IgD-negative memory B cell (primary cell): Measurements from ENCODE around the gene ALDH7A1. TPM values are rescaled to one million over a fixed set of nuclear protein-coding genes. Genes with fewer than 3 reads are reported as not detected.

Source experiments
- H3K27ac Mint-ChIP-seq, 3 donors: one replicate each; pipeline ENCODE4 v1.8.0; 2020 to 2022; ENCODE audit warnings: mild to moderate bottlenecking in 3 of 3, mixed read lengths in 3 of 3, moderate library complexity in 1 of 3
- H3K27me3 Mint-ChIP-seq: one replicate; pipeline ENCODE4 v1.8.0; 2021; ENCODE audit warnings: mixed read lengths
- H3K36me3 Mint-ChIP-seq: one replicate; pipeline ENCODE4 v1.8.0; 2020; ENCODE audit warnings: mild to moderate bottlenecking, mixed read lengths
- H3K4me1 Mint-ChIP-seq, 3 donors: one replicate each; pipeline ENCODE4 v1.8.0; 2020 to 2022; ENCODE audit warnings: mixed read lengths in 3 of 3, mild to moderate bottlenecking in 1 of 3
- H3K4me3 Mint-ChIP-seq, 4 donors: one replicate each; pipeline ENCODE4 v1.8.0; 2020 to 2022; ENCODE audit warnings: mild to moderate bottlenecking in 4 of 4, mixed read lengths in 4 of 4, moderate library complexity in 3 of 4
- H3K9me3 Mint-ChIP-seq, 3 donors: one replicate each; pipeline ENCODE4 v1.8.0; 2020 to 2021; ENCODE audit warnings: mixed read lengths in 3 of 3, mild to moderate bottlenecking in 1 of 3
- polyA plus RNA-seq: library from polyadenylated mRNA; unstranded; fragments of 300-500 nt; fragmentation: Illumina TruSeq; gene quantifications from one replicate; pipeline ENCODE4 v1.2.3, GENCODE V29; 2021

Gene ALDH7A1
- polyA plus RNA-seq, 1 donor from 2014 or later: 5.6 TPM

GRCh38 chr5:126513703-126514102, 81.3 kb downstream of the ALDH7A1 start:
- H3K4me3 Mint-ChIP-seq: no peak overlapping the region
- no peak overlapping the region for H3K27ac Mint-ChIP-seq
- peaks cover 3 to 5% (median 4%) of the 10 kb centered on the region in 3 donors for H3K4me1 Mint-ChIP-seq
- no peaks in the 10 kb centered on the region for H3K36me3 Mint-ChIP-seq
- H3K27me3 Mint-ChIP-seq: peaks cover 5% of the 10 kb centered on the region
- H3K9me3 Mint-ChIP-seq: no peaks in the 10 kb centered on the region

DNA sequence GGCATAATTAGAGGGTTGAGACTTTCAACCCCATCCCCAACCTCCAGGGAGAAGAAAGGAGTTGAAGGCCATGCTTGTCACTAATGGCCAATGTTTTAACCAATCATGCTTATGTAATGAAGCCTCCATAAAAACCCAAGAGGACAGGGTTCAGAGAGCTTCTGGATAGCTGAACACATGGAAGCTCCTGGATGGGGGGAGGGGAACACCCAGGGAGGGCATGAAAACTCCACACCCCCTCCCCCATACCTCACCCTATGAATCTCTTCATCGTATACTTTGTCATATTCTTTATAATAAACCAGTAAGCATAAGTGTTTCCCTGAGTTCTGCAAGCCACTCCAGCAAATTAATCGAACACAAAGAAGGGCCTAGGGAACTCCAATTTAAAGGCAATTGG, 81.7 kb downstream of the ALDH7A1 start:
- Mint-ChIP-seq H3K4me3 (no peak overlapping the region), H3K9me3 (no peaks in the 10 kb centered on the region), H3K27me3 (peaks cover 5% of the 10 kb centered on the region), H3K4me1 (peaks cover 4 to 7% (median 5%) of the 10 kb centered on the region in 3 donors), H3K36me3 (no peaks in the 10 kb centered on the region), H3K27ac (no peak overlapping the region)

DNA sequence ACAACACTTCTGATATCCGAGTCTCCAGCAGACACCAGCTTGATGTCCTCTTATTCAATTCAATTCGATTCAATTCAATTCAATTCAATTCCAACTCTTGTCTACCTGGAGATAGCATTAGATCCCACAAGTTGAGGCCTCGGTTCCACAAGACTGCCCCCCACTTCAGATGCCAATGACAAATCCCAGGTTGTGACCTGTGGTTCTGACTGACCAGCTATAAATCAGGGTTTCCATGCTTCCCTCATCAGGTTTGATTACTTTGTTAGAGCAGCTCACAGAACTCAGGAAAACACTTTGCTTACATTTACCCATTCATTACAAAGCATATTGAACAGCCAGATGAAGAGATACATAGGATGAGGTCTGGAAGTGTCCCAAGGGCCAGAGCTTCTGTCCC, 82.6 kb downstream of the ALDH7A1 start:
- no peaks in the 10 kb centered on the region for H3K36me3 Mint-ChIP-seq
- peaks cover 4 to 7% (median 5%) of the 10 kb centered on the region in 3 donors for H3K4me1 Mint-ChIP-seq
- H3K9me3 Mint-ChIP-seq: no peaks in the 10 kb centered on the region
- H3K4me3 Mint-ChIP-seq: no peak overlapping the region
- H3K27me3 Mint-ChIP-seq: peaks cover 5% of the 10 kb centered on the region
- no peak overlapping the region for H3K27ac Mint-ChIP-seq

DNA sequence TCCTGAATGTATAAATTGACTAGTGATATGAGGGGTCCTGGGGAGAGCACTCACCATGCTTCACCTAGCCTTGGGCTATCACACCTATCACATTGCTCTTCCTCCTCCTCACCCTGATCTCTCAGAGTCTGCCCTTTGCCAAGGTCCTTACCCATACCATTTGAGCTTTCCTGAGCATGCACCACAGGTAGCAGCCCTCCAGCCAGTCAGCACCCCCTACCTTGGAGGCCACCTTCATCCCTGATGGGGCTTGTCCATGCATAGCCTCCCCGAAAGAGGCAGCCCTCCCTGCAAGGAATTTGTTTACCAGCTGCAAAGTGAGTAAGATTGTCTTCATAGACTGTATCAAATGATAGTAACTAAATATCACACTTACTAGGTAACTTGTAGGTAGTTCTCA, 83.1 kb downstream of the ALDH7A1 start:
- Mint-ChIP-seq H3K4me3 (no peak overlapping the region), H3K4me1 (peaks cover 4 to 7% (median 5%) of the 10 kb centered on the region in 3 donors), H3K9me3 (no peaks in the 10 kb centered on the region)

GRCh38 chr5:126509339-126509738, 85.7 kb downstream of the ALDH7A1 start:
- H3K27ac Mint-ChIP-seq: peak overlapping the region in 1 of 3 donors; percentile 84
- no peak overlapping the region for H3K4me3 Mint-ChIP-seq
- H3K9me3 Mint-ChIP-seq: no peaks in the 10 kb centered on the region
- H3K36me3 Mint-ChIP-seq: no peaks in the 10 kb centered on the region
- peaks cover 4 to 7% (median 5%) of the 10 kb centered on the region in 3 donors for H3K4me1 Mint-ChIP-seq
- peaks cover 3% of the 10 kb centered on the region for H3K27me3 Mint-ChIP-seq

More for the DNA sequence above, 83.1 kb downstream of the ALDH7A1 start:
- Mint-ChIP-seq H3K27ac (no peak overlapping the region), H3K27me3 (peaks cover 5% of the 10 kb centered on the region), H3K36me3 (no peaks in the 10 kb centered on the region)

DNA sequence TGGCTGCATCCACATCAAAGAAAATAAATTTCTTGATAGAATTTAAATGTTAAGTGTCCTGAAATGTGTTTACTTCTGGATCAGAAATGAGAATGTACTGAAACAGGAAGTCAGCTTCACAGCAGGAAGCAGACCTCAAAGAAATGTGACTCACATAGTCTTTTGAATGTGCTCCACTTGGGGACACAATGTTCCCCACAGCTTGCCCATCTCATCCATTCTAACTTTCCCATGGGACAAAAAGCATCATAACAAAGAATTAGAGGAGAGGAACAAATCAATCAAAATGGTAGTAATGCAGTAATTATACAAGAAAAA, 86.1 kb downstream of the ALDH7A1 start:
- peaks cover 4 to 7% (median 5%) of the 10 kb centered on the region in 3 donors for H3K4me1 Mint-ChIP-seq
- peak overlapping the region in 1 of 3 donors; percentile 84 for H3K27ac Mint-ChIP-seq
- peaks cover 2% of the 10 kb centered on the region for H3K27me3 Mint-ChIP-seq
- peak overlapping the region in 1 of 4 donors; percentile 18 for H3K4me3 Mint-ChIP-seq
- H3K36me3 Mint-ChIP-seq: no peaks in the 10 kb centered on the region
- H3K9me3 Mint-ChIP-seq: no peaks in the 10 kb centered on the region

DNA sequence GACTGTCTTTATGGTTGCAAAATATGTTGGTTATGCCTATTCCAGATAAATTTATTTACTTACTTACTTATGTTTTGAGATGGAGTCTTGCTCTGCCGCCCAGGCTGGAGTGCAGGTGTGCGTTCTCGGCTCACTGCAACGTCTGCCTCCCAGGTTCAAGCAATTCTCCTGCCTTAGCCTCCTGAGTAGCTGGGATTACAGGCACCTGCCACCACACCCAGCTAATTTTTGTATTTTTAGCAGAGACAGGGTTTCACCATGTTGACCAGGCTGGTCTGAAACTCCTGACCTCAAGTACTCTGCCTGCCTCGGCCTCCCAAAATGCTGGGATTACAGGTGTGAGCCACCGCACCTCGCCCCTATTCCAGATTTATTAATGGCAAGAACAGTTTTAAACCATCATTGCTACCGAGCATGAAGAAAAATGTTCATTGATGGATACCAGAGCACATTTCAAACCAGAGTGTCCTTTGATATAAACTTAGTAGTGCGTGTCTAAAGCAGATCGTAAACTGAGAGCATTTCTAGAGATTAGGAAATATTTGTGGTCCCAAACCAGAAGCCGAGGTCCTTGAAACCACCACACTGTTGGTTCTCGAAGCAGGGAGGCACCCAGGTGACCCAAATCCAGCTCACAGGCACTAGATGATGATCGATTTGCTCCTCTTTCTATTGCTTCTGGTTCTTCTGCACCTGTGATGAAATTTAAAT, 86.6 kb downstream of the ALDH7A1 start:
- Mint-ChIP-seq H3K36me3 (no peaks in the 10 kb centered on the region), H3K4me1 (peaks cover 4 to 7% (median 5%) of the 10 kb centered on the region in 3 donors), H3K27ac (peak overlapping the region in 1 of 3 donors; percentile 84), H3K27me3 (peaks cover 2% of the 10 kb centered on the region), H3K9me3 (no peaks in the 10 kb centered on the region), H3K4me3 (no peak overlapping the region)

GRCh38 chr5:126506079-126506478, 88.9 kb downstream of the ALDH7A1 start:
- Mint-ChIP-seq H3K4me1 (peaks cover 4 to 7% (median 7%) of the 10 kb centered on the region in 3 donors), H3K9me3 (no peaks in the 10 kb centered on the region)

DNA sequence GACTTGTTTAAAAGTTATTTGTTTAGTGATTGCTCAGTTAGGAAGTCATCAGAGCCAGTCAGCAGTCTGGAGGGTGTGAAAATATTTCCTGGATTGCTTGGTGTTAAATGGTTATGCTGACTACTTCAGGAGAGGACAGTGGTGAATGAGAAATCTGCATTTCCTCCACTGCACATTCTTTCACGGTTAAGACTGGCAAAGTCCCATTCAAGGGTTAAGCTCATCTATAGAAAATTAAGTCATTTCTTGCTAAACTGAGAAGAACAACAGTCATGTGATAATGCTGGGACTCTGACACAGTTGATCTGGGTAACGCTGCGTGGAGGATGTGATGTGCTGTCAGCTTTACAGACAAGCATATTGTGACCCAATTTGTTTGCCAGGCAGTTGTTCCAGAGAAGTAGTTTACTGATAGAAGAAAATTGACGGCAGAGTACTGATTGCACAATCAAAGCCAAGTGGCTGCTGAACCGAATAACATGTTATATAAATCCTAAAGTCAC, 91.4 kb downstream of the ALDH7A1 start:
- Mint-ChIP-seq H3K27me3 (no peaks in the 10 kb centered on the region), H3K27ac (no peak overlapping the region), H3K4me1 (peaks cover 0 to 7% (median 5%) of the 10 kb centered on the region in 3 donors), H3K4me3 (no peak overlapping the region), H3K9me3 (no peaks in the 10 kb centered on the region), H3K36me3 (no peaks in the 10 kb centered on the region)

More at GRCh38 chr5:126506079-126506478, 88.9 kb downstream of the ALDH7A1 start:
- Mint-ChIP-seq H3K4me3 (no peak overlapping the region), H3K36me3 (no peaks in the 10 kb centered on the region), H3K27me3 (no peaks in the 10 kb centered on the region), H3K27ac (no peak overlapping the region)

DNA sequence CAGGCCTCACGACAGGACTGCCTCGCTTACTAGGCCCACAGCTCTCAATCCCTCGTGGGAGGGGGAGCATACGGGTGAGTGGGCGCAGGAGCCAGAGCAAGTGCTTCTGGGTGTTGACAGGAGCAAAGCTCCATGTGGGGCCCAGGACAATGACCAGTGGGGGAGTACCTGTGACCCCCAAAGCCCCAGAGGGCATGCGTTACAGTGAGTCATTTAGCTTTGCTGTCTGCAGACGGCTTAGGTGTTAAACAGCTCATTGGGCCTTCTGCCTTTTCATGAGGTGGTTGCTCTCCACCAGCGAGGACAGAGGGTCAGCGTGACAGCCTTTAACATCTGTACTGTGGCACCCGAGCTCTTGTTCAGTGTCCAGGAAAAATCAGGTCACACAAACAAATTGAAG, 93.6 kb downstream of the ALDH7A1 start:
- Mint-ChIP-seq H3K9me3 (no peaks in the 10 kb centered on the region), H3K27ac (no peak overlapping the region), H3K27me3 (no peaks in the 10 kb centered on the region), H3K36me3 (no peaks in the 10 kb centered on the region), H3K4me1 (peaks cover 0 to 7% (median 4%) of the 10 kb centered on the region in 3 donors), H3K4me3 (no peak overlapping the region)

- Mint-ChIP-seq H3K27me3 (no peaks in the 10 kb centered on the region), H3K9me3 (no peaks in the 10 kb centered on the region), H3K4me3 (no peak overlapping the region), H3K27ac (no peak overlapping the region), H3K36me3 (no peaks in the 10 kb centered on the region), H3K4me1 (peaks cover 0 to 7% (median 4%) of the 10 kb centered on the region in 3 donors)
These were observed 95.1 kb downstream of the ALDH7A1 start for GRCh38 chr5:126499853-126500342.

GRCh38 chr5:126499278-126499677, 95.7 kb downstream of the ALDH7A1 start:
- no peak overlapping the region for H3K4me3 Mint-ChIP-seq
- no peak overlapping the region for H3K27ac Mint-ChIP-seq
- H3K27me3 Mint-ChIP-seq: no peaks in the 10 kb centered on the region
- peaks cover 0 to 7% (median 4%) of the 10 kb centered on the region in 3 donors for H3K4me1 Mint-ChIP-seq
- H3K36me3 Mint-ChIP-seq: no peaks in the 10 kb centered on the region
- no peaks in the 10 kb centered on the region for H3K9me3 Mint-ChIP-seq

GRCh38 chr5:126497506-126497905, 97.5 kb downstream of the ALDH7A1 start:
- Mint-ChIP-seq H3K4me3 (peak overlapping the region in 1 of 4 donors; percentile 48), H3K27ac (peak overlapping the region in 1 of 3 donors; percentile 14), H3K4me1 (peaks cover 0 to 7% (median 4%) of the 10 kb centered on the region in 3 donors), H3K27me3 (no peaks in the 10 kb centered on the region), H3K36me3 (no peaks in the 10 kb centered on the region), H3K9me3 (no peaks in the 10 kb centered on the region)

DNA sequence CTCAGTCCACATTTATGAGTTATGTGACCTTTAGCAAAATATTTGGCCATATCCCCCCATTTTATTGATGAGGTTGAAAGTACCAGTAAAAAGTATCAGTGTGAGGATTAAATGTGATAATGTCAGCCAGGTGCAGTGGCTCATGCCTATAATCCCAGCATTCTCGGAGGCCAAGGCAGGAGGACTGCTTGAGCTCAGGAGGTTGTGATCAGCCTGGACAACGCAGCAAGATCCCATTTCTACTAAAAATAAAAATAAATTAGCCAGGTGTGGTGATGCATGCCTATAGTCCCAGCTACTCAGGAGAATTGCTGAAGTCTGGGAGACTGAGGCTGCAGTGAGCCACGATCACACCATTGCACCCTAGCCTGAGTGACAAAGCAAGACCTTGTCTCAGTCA, 100.6 kb downstream of the ALDH7A1 start:
- Mint-ChIP-seq H3K4me1 (peaks cover 0 to 2% (median 0%) of the 10 kb centered on the region in 3 donors), H3K36me3 (peaks cover 4% of the 10 kb centered on the region), H3K27ac (no peak overlapping the region)

DNA sequence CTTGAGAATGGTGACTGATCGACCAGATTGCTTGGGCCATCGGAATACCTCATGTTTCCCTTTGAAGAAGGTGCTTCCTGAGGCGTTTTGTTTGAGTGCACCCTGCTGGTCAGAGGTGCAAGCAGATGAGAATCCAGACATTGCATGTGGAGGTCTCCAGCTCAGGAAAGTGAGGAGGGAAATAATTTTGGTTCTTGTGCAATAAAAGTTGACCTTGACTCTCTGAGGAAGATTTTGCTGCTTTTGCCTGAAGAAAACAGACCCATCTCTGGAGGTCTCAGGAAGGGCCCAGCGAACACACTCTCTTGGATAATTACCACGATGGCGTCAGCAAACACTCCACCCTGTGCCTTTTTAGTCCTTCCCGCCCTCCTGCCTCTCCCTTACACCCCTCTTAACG, 102.1 kb downstream of the ALDH7A1 start:
- Mint-ChIP-seq H3K4me1 (peaks cover 0 to 2% (median 0%) of the 10 kb centered on the region in 3 donors), H3K9me3 (no peaks in the 10 kb centered on the region), H3K4me3 (no peak overlapping the region), H3K36me3 (peaks cover 4% of the 10 kb centered on the region), H3K27me3 (no peaks in the 10 kb centered on the region), H3K27ac (no peak overlapping the region)

More for the DNA sequence above, 100.6 kb downstream of the ALDH7A1 start:
- Mint-ChIP-seq H3K9me3 (no peaks in the 10 kb centered on the region), H3K27me3 (no peaks in the 10 kb centered on the region), H3K4me3 (no peak overlapping the region)
